Psoas muscle (tissue), 7 donors: ENCODE data around the gene SLC45A3. TPM values are rescaled to one million over a fixed set of nuclear protein-coding genes. Genes with fewer than 3 reads are reported as not detected.

ENCODE experiments used
- polyA plus RNA-seq, 3 donors: library from polyadenylated mRNA; stranded (reverse); fragments of 200-250 nt; gene quantifications; one replicate each; pipeline ENCODE4 v1.2.3, GENCODE V29; 2013
- total RNA-seq, 4 donors: library from RNA; stranded (reverse); fragmentation: NEBNext Ultra II Directional in 2 of 4; extraction: Animal tissue kit (Norgen Biotek cat#: 25700) in 2 of 4; gene quantifications; one replicate each; pipeline versions ENCODE4 v1.2.1 to v1.2.4, GENCODE V29; 2021 to 2023
- donor health status: healthy with polysubstance abuse.
- donor health status: DM: no; HTN: no; CAD: no; lungs with moderate emphysema.
- donor health status: Bipolar disorder and iron deficiency.
- donor health status: healthy.
- donor health status: DM: no; HTN: no; CAD: no.
- donor health status: DM: no; HTN: no; CAD: no.
- donor health status: DM: yes; HTN: yes; CAD: no.

Gene SLC45A3
- total and polyA plus RNA-seq, 7 donors, result 0.15 to 2.7 (median 0.46) TPM

Other genes starting within 250 kb of the SLC45A3 start
- not detected for gene BLACAT1, start 224.5 kb downstream of the SLC45A3 start, total RNA-seq
- not detected for gene BLACAT1, start 224.5 kb downstream of the SLC45A3 start, polyA plus RNA-seq
- 10 to 100 TPM in 1 of 4 donors, 1 to 10 TPM in 3; 3.9 to 11.9 (median 6.0) TPM for gene CDK18, start 175.8 kb downstream of the SLC45A3 start, total RNA-seq
- gene CDK18, start 175.8 kb downstream of the SLC45A3 start, polyA plus RNA-seq, result 1 to 10 TPM; 1.5 to 2.1 (median 1.6) TPM
- 10 to 100 TPM; 34.4 to 67.8 (median 43.7) TPM for gene ELK4, start 48.5 kb downstream of the SLC45A3 start, total RNA-seq
- gene ELK4, start 48.5 kb downstream of the SLC45A3 start, polyA plus RNA-seq, result 10 to 100 TPM in 2 of 3 donors, 1 to 10 TPM in 1; 5.5 to 18.6 (median 11.2) TPM
- gene NUCKS1, start 69.7 kb upstream of the SLC45A3 start, total RNA-seq, result 100 to 1,000 TPM; 140 to 174 (median 151) TPM
- gene NUCKS1, start 69.7 kb upstream of the SLC45A3 start, polyA plus RNA-seq, result 10 to 100 TPM; 28.3 to 53.2 (median 35.3) TPM
- gene RAB29, start 95.0 kb upstream of the SLC45A3 start, total RNA-seq, result 1 to 10 TPM; 5.9 to 8.3 (median 6.4) TPM
- 10 to 100 TPM in 1 of 3 donors, 1 to 10 TPM in 2; 5.3 to 20.5 (median 5.5) TPM for gene RAB29, start 95.0 kb upstream of the SLC45A3 start, polyA plus RNA-seq
- 10 to 100 TPM; 54.1 to 87.7 (median 67.4) TPM for gene SLC41A1, start 132.7 kb upstream of the SLC45A3 start, total RNA-seq
- 10 to 100 TPM; 19.8 to 42.9 (median 25.7) TPM for gene SLC41A1, start 132.7 kb upstream of the SLC45A3 start, polyA plus RNA-seq
- gene PM20D1, start 169.6 kb upstream of the SLC45A3 start, total RNA-seq, result under 1 TPM in 3 of 4 donors, not detected in 1; 0.16 to 0.32 (median 0.23) TPM
- under 1 TPM in 2 of 3 donors, not detected in 1; 0.05 to 0.23 TPM for gene PM20D1, start 169.6 kb upstream of the SLC45A3 start, polyA plus RNA-seq